HCT116 (cell line): ENCODE results near the gene PPP2R5B. TPM values are rescaled to one million over a fixed set of nuclear protein-coding genes. Genes with fewer than 3 reads are reported as not detected.

Experiments used
- ATAC-seq: fragments of 200-7000 bp; cut with Tn5 transposase; 2 replicates; pipeline ENCODE4 v1.9.1; 2020; ENCODE audit warnings: mild to moderate bottlenecking, moderate library complexity
- BruUV-seq: library from RNA; stranded (reverse); fragments of 400-500 nt; replicated peaks from 2 replicates; lab custom pipeline; 2021; lab: Mats Ljungman, UMichigan
- CTCF ChIA-PET: fragments of 300-600 bp; sonication (Branson Sonifier 250); formaldehyde crosslinking; loops from one replicate; lab custom pipeline; 2021; ENCODE audit warnings: antibody characterized with exemption; lab: Charles Lee
- POLR2A ChIA-PET: fragments of 300-600, 350-600 bp; sonication (Branson Sonifier 250); formaldehyde crosslinking; loops from one replicate; lab custom pipeline; 2021; ENCODE audit warnings: antibody characterized with exemption; lab: Charles Lee
- RAD21 ChIA-PET, 2 experiments: fragments of 300-600 bp; sonication (Branson Sonifier 250); formaldehyde crosslinking; loops; one replicate each; lab custom pipeline; 2023; ENCODE audit warnings: low total read pairs in 2 of 2; ENCODE audit not compliant: uncharacterized antibody in 2 of 2, unreplicated experiment in 2 of 2, low non-redundant PET in 1 of 2; lab: Charles Lee
- DNase-seq: peaks from one replicate; pipeline ENCODE4 v3.0.0-alpha.2; 2010; ENCODE audit warnings: low read depth, low spot score
- H2AFZ ChIP-seq: fragments of 200-600 bp; shearing (Covaris generic), sonication (generic); 2 replicates; pipeline ENCODE4 v1.6.1; 2017; ENCODE audit warnings: low read depth, mixed run types, mixed read lengths, antibody characterized with exemption, low read length; ENCODE audit not compliant: poor library complexity, severe bottlenecking
- H3K27ac ChIP-seq: 2 replicates; pipeline ENCODE4 v1.5.1; 2012; ENCODE audit warnings: low read depth, low read length
- H3K27me3 ChIP-seq: fragments of 200-600 bp; sonication (generic); 2 replicates; pipeline ENCODE4 v1.6.1; 2016; ENCODE audit warnings: mixed run types, low read length, mixed read lengths; ENCODE audit not compliant: insufficient read depth
- H3K36me3 ChIP-seq, 2 experiments: fragments of 200-500 bp in 1 of 2; fragments of 200-600 bp in 1 of 2; sonication (Bioruptor generic) in 1 of 2; sonication (generic) in 1 of 2; 2 replicates each; pipeline versions ENCODE4 v1.5.1 to v1.6.1; 2014 to 2016; ENCODE audit warnings: low read length in 2 of 2, inconsistent platforms in 1 of 2, mixed read lengths in 1 of 2, mixed run types in 1 of 2; ENCODE audit not compliant: insufficient read depth in 2 of 2, control insufficient read depth in 1 of 2
- H3K4me1 ChIP-seq, 2 experiments: fragments of 200-600 bp in 1 of 2; sonication (generic) in 1 of 2; 2 replicates each; pipeline versions ENCODE4 v1.5.1 to v1.6.1; 2012 to 2017; ENCODE audit warnings: low read length in 2 of 2, inconsistent platforms in 1 of 2, mild to moderate bottlenecking in 1 of 2, mixed read lengths in 1 of 2, mixed run types in 1 of 2, moderate library complexity in 1 of 2; ENCODE audit not compliant: insufficient read depth in 2 of 2, control insufficient read depth in 1 of 2
- H3K4me2 ChIP-seq: fragments of 200-600 bp; sonication (generic); 2 replicates; pipeline ENCODE4 v1.6.1; 2017; ENCODE audit warnings: mixed run types, low read length, mixed read lengths
- H3K4me3 ChIP-seq, 2 experiments: fragments of 200-600 bp in 1 of 2; sonication (generic) in 1 of 2; replicated peaks in 1 of 2; 2 replicates each; pipeline ENCODE4 v1.5.1; 2011 to 2016; ENCODE audit warnings: low read length in 2 of 2, control low read depth in 1 of 2, low read depth in 1 of 2, mild to moderate bottlenecking in 1 of 2, mixed read lengths in 1 of 2, mixed run types in 1 of 2
- H3K79me2 ChIP-seq: fragments of 200-600 bp; sonication (generic); 2 replicates; pipeline ENCODE4 v1.6.1; 2017; ENCODE audit warnings: mild to moderate bottlenecking, mixed run types, low read length, moderate library complexity, mixed read lengths; ENCODE audit not compliant: insufficient read depth
- H3K9ac ChIP-seq: fragments of 200-600 bp; sonication (generic); 2 replicates; pipeline ENCODE4 v1.6.1; 2016; ENCODE audit warnings: low read length, mixed read lengths
- H3K9me2 ChIP-seq: fragments of 200-600 bp; sonication (generic), shearing (Covaris generic); 2 replicates; pipeline ENCODE4 v1.6.1; 2017; ENCODE audit warnings: mixed run types, mild to moderate bottlenecking, moderate library complexity; ENCODE audit not compliant: insufficient read depth
- H3K9me3 ChIP-seq, 2 experiments: fragments of 200-500 bp in 1 of 2; fragments of 200-600 bp in 1 of 2; sonication (Bioruptor generic) in 1 of 2; sonication (generic) in 1 of 2; 2 replicates each; pipeline ENCODE4 v1.6.1; 2014 to 2017; ENCODE audit warnings: low read length in 2 of 2, mixed read lengths in 2 of 2, inconsistent platforms in 1 of 2, low read depth in 1 of 2, mild to moderate bottlenecking in 1 of 2, mixed run types in 1 of 2, moderate library complexity in 1 of 2; ENCODE audit not compliant: control insufficient read depth in 1 of 2, insufficient read depth in 1 of 2
- H4K20me1 ChIP-seq: fragments of 200-600 bp; sonication (generic), shearing (Covaris generic); 2 replicates; pipeline ENCODE4 v1.6.1; 2017; ENCODE audit warnings: mixed run types, mild to moderate bottlenecking, moderate library complexity; ENCODE audit not compliant: insufficient read depth
- CBX3 ChIP-seq: IDR thresholded peaks from 2 replicates; pipeline ENCODE4 v1.6.1; 2012; ENCODE audit warnings: low read depth
- CEBPB ChIP-seq: IDR thresholded peaks from 2 replicates; pipeline ENCODE4 v1.6.1; 2012; ENCODE audit warnings: low read depth
- ELF1 ChIP-seq: IDR thresholded peaks from 2 replicates; pipeline ENCODE4 v1.6.1; 2012; ENCODE audit warnings: low read depth, borderline replicate concordance
- EZH2 ChIP-seq: fragments of 200-600 bp; sonication (generic); IDR thresholded peaks from 2 replicates; pipeline ENCODE4 v1.6.1; 2017; ENCODE audit warnings: antibody characterized with exemption, mixed run types
- EZH2phosphoT487 ChIP-seq: fragments of 200-600 bp; IDR thresholded peaks from 2 replicates; pipeline ENCODE4 v1.6.1; 2018; ENCODE audit warnings: antibody characterized with exemption, borderline replicate concordance
- FOSL1 ChIP-seq: IDR thresholded peaks from 2 replicates; pipeline ENCODE4 v1.6.1; 2012; ENCODE audit warnings: low read depth
- POLR2A ChIP-seq: IDR thresholded peaks from 2 replicates; pipeline ENCODE4 v1.7.0; 2011; ENCODE audit warnings: borderline replicate concordance; ENCODE audit not compliant: insufficient read depth, insufficient read length; ENCODE audit errors: extremely low read depth
- RAD21 ChIP-seq: IDR thresholded peaks from 2 replicates; pipeline ENCODE4 v1.6.1; 2012; ENCODE audit warnings: low read depth, mild to moderate bottlenecking
- SRF ChIP-seq: IDR thresholded peaks from 2 replicates; pipeline ENCODE4 v1.6.1; 2012; ENCODE audit warnings: low read depth
- TCF7L2 ChIP-seq: IDR thresholded peaks from 2 replicates; pipeline ENCODE4 v1.7.0; 2011; ENCODE audit warnings: borderline replicate concordance, inconsistent platforms; ENCODE audit not compliant: insufficient read depth, insufficient read length; ENCODE audit errors: extremely low read depth
- YY1 ChIP-seq: IDR thresholded peaks from 2 replicates; pipeline ENCODE4 v1.6.1; 2011; ENCODE audit warnings: low read length, low read depth, moderate library complexity, mild to moderate bottlenecking; ENCODE audit not compliant: insufficient replicate concordance; ENCODE audit errors: extremely low read depth
- ZNF274 ChIP-seq: fragments of 200-500 bp; sonication (Bioruptor generic); IDR thresholded peaks from 2 replicates; pipeline ENCODE4 v1.6.1; 2014; ENCODE audit warnings: mild to moderate bottlenecking, low read depth, low read length, inconsistent platforms
- intact Hi-C: fragments of 100-400 bp; cut with micrococcal nuclease; formaldehyde crosslinking; loops from 2 replicates; pipeline ENCODE4 v1.10.0; 2022
- total RNA-seq: library from RNA; stranded (reverse); gene quantifications from one replicate; pipeline ENCODE4 v1.2.1, GENCODE V29; 2021; ENCODE audit not compliant: unreplicated experiment
- TF ChIP-seq, protein P1 (sequence below): IDR thresholded peaks from 2 replicates; pipeline ENCODE4 v1.6.1; 2011; ENCODE audit warnings: mild to moderate bottlenecking, low read length, moderate library complexity; ENCODE audit not compliant: insufficient replicate concordance; ENCODE audit errors: extremely low read depth
- TF ChIP-seq, protein P2 (sequence below): IDR thresholded peaks from 2 replicates; pipeline ENCODE4 v1.6.1; 2012
- TF ChIP-seq, protein P3 (sequence below), 3 experiments: fragments of 200-600 bp in 1 of 3; sonication (generic) in 1 of 3; IDR thresholded peaks in 2 of 3; conservative IDR thresholded peaks in 1 of 3; 2 replicates each; pipeline ENCODE4 v1.5.1; 2012 to 2017; ENCODE audit warnings: low read depth in 2 of 3, low read length in 2 of 3, antibody characterized with exemption in 1 of 3, borderline replicate concordance in 1 of 3, control low read depth in 1 of 3, mild to moderate bottlenecking in 1 of 3, mixed read lengths in 1 of 3, mixed run types in 1 of 3, moderate library complexity in 1 of 3; ENCODE audit not compliant: insufficient read depth in 1 of 3
- TF ChIP-seq, protein P4 (sequence below): IDR thresholded peaks from 2 replicates; pipeline ENCODE4 v1.6.1; 2012; ENCODE audit warnings: low read depth
- TF ChIP-seq, protein P5 (sequence below): IDR thresholded peaks from 2 replicates; pipeline ENCODE4 v1.6.1; 2012

The PPP2R5B gene
- total RNA-seq, 1 experiment from 2014 or later = 10.9 TPM

DNA sequence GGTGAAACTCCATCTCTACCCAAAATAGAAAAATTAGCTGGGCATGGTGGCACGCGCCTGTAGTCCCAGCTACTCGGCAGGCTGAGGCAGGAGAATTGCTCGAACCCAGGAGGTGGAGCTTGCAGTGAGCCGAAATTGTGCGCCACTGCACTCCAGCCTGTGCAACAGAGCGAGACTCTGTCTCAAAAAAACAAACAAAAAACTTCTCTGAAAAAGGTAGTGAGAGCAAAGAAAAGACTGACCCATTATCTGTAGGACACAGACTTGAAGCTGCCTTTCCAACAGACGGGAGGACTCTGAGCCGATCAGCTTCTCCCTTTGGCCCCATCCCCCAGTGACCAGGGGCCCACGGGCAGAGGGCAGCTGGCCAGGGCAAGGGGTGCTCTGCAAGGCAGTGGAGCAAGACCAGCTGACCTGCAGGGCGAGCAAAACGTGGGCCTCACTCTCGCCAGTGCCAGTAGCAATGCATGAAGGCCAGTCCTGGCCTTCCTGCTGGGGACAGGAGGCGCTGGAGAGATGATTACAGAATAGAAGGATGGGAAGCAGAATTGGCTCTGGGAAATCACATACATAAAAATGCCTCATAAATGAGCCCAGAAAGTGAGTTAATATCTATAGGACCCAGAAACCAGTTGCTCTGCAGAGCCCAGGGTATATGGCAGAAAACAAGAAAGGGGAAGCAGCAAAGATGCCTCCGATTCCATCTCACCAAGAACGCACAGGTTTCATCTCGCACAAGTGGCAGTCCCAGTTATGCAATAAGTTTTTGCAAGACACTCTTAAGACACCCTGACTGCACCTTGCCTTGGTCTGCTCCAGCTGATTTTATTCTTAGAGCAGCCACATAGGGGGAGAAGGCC, 48.9 kb upstream of the PPP2R5B start:
- intact Hi-C loops = no loop called here
- Histone ChIP-seq H4K20me1 (no peaks in the 10 kb centered on the region), H3K4me3 (no peak overlapping the region), H3K36me3 (peaks cover 19 to 44% of the 10 kb centered on the region in 2 experiments)
- ATAC-seq = no peak
- TF ChIP-seq, protein P1, sequence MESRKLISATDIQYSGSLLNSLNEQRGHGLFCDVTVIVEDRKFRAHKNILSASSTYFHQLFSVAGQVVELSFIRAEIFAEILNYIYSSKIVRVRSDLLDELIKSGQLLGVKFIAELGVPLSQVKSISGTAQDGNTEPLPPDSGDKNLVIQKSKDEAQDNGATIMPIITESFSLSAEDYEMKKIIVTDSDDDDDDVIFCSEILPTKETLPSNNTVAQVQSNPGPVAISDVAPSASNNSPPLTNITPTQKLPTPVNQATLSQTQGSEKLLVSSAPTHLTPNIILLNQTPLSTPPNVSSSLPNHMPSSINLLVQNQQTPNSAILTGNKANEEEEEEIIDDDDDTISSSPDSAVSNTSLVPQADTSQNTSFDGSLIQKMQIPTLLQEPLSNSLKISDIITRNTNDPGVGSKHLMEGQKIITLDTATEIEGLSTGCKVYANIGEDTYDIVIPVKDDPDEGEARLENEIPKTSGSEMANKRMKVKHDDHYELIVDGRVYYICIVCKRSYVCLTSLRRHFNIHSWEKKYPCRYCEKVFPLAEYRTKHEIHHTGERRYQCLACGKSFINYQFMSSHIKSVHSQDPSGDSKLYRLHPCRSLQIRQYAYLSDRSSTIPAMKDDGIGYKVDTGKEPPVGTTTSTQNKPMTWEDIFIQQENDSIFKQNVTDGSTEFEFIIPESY = no peak
- TF ChIP-seq CEBPB = no peak
- no peak for TF ChIP-seq ELF1
- no peak for TF ChIP-seq POLR2A
- no peak for TF ChIP-seq YY1
- TF ChIP-seq ZNF274 = no peak
- TF ChIP-seq, protein P2, sequence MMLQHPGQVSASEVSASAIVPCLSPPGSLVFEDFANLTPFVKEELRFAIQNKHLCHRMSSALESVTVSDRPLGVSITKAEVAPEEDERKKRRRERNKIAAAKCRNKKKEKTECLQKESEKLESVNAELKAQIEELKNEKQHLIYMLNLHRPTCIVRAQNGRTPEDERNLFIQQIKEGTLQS = no peak
- TF ChIP-seq EZH2 = no peak
- TF ChIP-seq TCF7L2 = no peak
- TF ChIP-seq SRF = no peak
- TF ChIP-seq, protein P3, sequence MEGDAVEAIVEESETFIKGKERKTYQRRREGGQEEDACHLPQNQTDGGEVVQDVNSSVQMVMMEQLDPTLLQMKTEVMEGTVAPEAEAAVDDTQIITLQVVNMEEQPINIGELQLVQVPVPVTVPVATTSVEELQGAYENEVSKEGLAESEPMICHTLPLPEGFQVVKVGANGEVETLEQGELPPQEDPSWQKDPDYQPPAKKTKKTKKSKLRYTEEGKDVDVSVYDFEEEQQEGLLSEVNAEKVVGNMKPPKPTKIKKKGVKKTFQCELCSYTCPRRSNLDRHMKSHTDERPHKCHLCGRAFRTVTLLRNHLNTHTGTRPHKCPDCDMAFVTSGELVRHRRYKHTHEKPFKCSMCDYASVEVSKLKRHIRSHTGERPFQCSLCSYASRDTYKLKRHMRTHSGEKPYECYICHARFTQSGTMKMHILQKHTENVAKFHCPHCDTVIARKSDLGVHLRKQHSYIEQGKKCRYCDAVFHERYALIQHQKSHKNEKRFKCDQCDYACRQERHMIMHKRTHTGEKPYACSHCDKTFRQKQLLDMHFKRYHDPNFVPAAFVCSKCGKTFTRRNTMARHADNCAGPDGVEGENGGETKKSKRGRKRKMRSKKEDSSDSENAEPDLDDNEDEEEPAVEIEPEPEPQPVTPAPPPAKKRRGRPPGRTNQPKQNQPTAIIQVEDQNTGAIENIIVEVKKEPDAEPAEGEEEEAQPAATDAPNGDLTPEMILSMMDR (IDR thresholded peaks at IDR 0.05 in 2 of 3, conservative IDR thresholded peaks at IDR 0.05 in 1 of 3; ENCODE audit: borderline replicate concordance in 1 of 3, insufficient read depth in 1 of 3, low read depth in 2 of 3, low read length in 2 of 3) = no peak
- TF ChIP-seq RAD21 = no peak
- no peak for TF ChIP-seq EZH2phosphoT487
- TF ChIP-seq, protein P4, sequence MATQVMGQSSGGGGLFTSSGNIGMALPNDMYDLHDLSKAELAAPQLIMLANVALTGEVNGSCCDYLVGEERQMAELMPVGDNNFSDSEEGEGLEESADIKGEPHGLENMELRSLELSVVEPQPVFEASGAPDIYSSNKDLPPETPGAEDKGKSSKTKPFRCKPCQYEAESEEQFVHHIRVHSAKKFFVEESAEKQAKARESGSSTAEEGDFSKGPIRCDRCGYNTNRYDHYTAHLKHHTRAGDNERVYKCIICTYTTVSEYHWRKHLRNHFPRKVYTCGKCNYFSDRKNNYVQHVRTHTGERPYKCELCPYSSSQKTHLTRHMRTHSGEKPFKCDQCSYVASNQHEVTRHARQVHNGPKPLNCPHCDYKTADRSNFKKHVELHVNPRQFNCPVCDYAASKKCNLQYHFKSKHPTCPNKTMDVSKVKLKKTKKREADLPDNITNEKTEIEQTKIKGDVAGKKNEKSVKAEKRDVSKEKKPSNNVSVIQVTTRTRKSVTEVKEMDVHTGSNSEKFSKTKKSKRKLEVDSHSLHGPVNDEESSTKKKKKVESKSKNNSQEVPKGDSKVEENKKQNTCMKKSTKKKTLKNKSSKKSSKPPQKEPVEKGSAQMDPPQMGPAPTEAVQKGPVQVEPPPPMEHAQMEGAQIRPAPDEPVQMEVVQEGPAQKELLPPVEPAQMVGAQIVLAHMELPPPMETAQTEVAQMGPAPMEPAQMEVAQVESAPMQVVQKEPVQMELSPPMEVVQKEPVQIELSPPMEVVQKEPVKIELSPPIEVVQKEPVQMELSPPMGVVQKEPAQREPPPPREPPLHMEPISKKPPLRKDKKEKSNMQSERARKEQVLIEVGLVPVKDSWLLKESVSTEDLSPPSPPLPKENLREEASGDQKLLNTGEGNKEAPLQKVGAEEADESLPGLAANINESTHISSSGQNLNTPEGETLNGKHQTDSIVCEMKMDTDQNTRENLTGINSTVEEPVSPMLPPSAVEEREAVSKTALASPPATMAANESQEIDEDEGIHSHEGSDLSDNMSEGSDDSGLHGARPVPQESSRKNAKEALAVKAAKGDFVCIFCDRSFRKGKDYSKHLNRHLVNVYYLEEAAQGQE = no peak
- no peak for TF ChIP-seq CBX3
- TF ChIP-seq, protein P5, sequence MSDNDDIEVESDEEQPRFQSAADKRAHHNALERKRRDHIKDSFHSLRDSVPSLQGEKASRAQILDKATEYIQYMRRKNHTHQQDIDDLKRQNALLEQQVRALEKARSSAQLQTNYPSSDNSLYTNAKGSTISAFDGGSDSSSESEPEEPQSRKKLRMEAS = no peak
- no peak for TF ChIP-seq FOSL1
- TF ChIP-seq, all 23 proteins: peak for 0
- Histone ChIP-seq H3K27ac (peak overlapping the region; percentile 84), H2AFZ (no peak overlapping the region), H3K9me3 (no peaks in the 10 kb centered on the region), H3K27me3 (no peaks in the 10 kb centered on the region), H3K4me2 (peak overlapping the region; percentile 97), H3K9ac (no peak overlapping the region), H3K9me2 (no peaks in the 10 kb centered on the region), H3K4me1 (peaks cover 22 to 47% of the 10 kb centered on the region in 2 experiments), H3K79me2 (peaks cover 76% of the 10 kb centered on the region)
- ChIA-PET RAD21 (no interaction called here), CTCF (interaction anchor here (1.1 to 1.5 kb wide), 2 partner anchors 13 to 27 kb away, joined by 3 to 4 read pairs; no protein-coding TSS in a partner anchor), POLR2A (interaction anchor here (1.7 to 5.5 kb wide), 4 partner anchors 11 to 29 kb away, joined by 6 to 56 read pairs (median 24); partner anchors contain the start of gene CDC42BPG)
- no TSS peak for BruUV-seq
- no peak for DNase-seq
